Right cardiac atrium (tissue), 5 donors: Measurements from ENCODE around the gene ZNF84. TPM values are rescaled to one million over a fixed set of nuclear protein-coding genes. Genes with fewer than 3 reads are reported as not detected.

ENCODE experiments used
- ATAC-seq, 2 donors: fragments of 200-7000 bp; cut with Tn5 transposase; one replicate each; pipeline versions ENCODE4 v1.8.0 to v1.9.1; 2020; ENCODE audit warnings: moderate library complexity in 2 of 2, mild to moderate bottlenecking in 1 of 2
- DNase-seq, 3 donors: peaks; one replicate each; pipeline ENCODE4 v3.0.0-alpha.2; 2020
- H3K27ac ChIP-seq: one replicate; pipeline ENCODE4 v1.5.1; 2013; ENCODE audit warnings: mild to moderate bottlenecking, low read length, control low read depth, moderate library complexity
- H3K27me3 ChIP-seq: one replicate; pipeline ENCODE4 v1.6.1; 2013; ENCODE audit not compliant: control insufficient read depth, insufficient read depth
- H3K4me1 ChIP-seq: one replicate; pipeline ENCODE4 v1.6.1; 2013; ENCODE audit warnings: low read length; ENCODE audit not compliant: control insufficient read depth, insufficient read depth
- H3K4me3 ChIP-seq: one replicate; pipeline ENCODE4 v1.5.1; 2013; ENCODE audit warnings: low read length, control low read depth
- H3K9me3 ChIP-seq: one replicate; pipeline ENCODE4 v1.6.1; 2013; ENCODE audit warnings: low read length; ENCODE audit not compliant: control insufficient read depth
- WGBS: extraction: QIAGEN DNeasy Blood & Tissue Kit; methylation state at CpG from one replicate; pipeline ENCODE4 v1.1.7; 2013; 5-methylcytosine and 5-hydroxymethylcytosine counted together
- intact Hi-C, 4 donors: fragments of 100-400 bp; cut with DNase I; formaldehyde crosslinking; loops; one replicate each; pipeline versions ENCODE4 v1.11.0 to v1.14.0; 2022 to 2023
- polyA plus RNA-seq: library from polyadenylated mRNA; stranded (reverse); fragments of 200-250 nt; gene quantifications from one replicate; pipeline ENCODE4 v1.2.3, GENCODE V29; 2013
- total RNA-seq, 4 donors: library from RNA; stranded (reverse); fragmentation: NEBNext Ultra II Directional; extraction: Animal tissue kit (Norgen Biotek cat#: 25700); gene quantifications; one replicate each; pipeline ENCODE4 v1.2.1, GENCODE V29; 2021
- donor health status: healthy with polysubstance abuse.
- donor health status: DM: no; HTN: yes; CAD: no.
- donor health status: DM: no; HTN: no; CAD: no.
- donor health status: DM: no; HTN: yes; CAD: no; lungs with severe emphysema.
- donor health status: DM: yes; HTN: yes; CAD: no.

The ZNF84 gene
- total and polyA plus RNA-seq, 5 donors, result 11.1 to 23.8 (median 20.9) TPM

DNA sequence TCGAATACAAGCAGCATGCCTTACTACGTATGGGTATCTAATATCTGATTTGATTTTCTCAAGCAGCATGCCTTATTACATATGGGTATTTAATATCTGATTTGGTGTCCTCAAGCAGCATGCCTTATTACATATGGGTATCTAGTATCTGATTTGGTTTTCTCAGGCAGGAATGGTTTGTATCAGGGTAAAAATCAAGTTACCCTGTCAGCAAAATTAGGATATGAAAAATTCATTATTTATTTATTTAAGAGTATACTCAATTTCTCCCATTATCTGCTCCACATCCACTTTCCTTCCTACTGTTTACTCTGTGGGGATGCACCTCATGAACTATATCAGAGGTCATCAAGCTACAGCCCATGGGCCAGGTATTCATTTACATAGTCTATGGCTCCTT is 70.8 kb downstream of the ZNF84 start:
- Histone ChIP-seq H3K27me3 (no peaks in the 10 kb centered on the region), H3K27ac (no peak overlapping the region), H3K4me3 (peak overlapping the region; percentile 40), H3K4me1 (no peaks in the 10 kb centered on the region), H3K9me3 (peaks cover 14% of the 10 kb centered on the region)
- ATAC-seq, result no peak
- 98% methylated on average over 2 of the region's 2 CpGs for WGBS
- no peak for DNase-seq
- intact Hi-C loops, result loop anchor here in 1 of 4 donors (5.0 kb wide), 1 partner anchor 51 kb away; no protein-coding TSS in a partner anchor

Other genes with a start within 250 kb of the ZNF84 start
- gene GOLGA3, start 208.6 kb upstream of the ZNF84 start, total RNA-seq, result 10 to 100 TPM; 28.0 to 49.8 (median 37.2) TPM
- 14.6 TPM for gene GOLGA3, start 208.6 kb upstream of the ZNF84 start, polyA plus RNA-seq
- 10 to 100 TPM; 15.3 to 27.6 (median 17.5) TPM for gene CHFR, start 149.9 kb upstream of the ZNF84 start, total RNA-seq
- gene CHFR, start 149.9 kb upstream of the ZNF84 start, polyA plus RNA-seq, result 12.5 TPM
- 10 to 100 TPM in 3 of 4 donors, 1 to 10 TPM in 1; 9.7 to 17.4 (median 15.3) TPM for gene ZNF605, start 81.2 kb upstream of the ZNF84 start, total RNA-seq
- 6.5 TPM for gene ZNF605, start 81.2 kb upstream of the ZNF84 start, polyA plus RNA-seq
- gene ZNF26, start 51.1 kb upstream of the ZNF84 start, total RNA-seq, result 1 to 10 TPM; 4.3 to 6.3 (median 5.5) TPM
- gene ZNF26, start 51.1 kb upstream of the ZNF84 start, polyA plus RNA-seq, result 2.3 TPM
- gene ZNF140, start 43.4 kb downstream of the ZNF84 start, total RNA-seq, result 10 to 100 TPM in 2 of 4 donors, 1 to 10 TPM in 2; 8.5 to 10.7 (median 10.0) TPM
- gene ZNF140, start 43.4 kb downstream of the ZNF84 start, polyA plus RNA-seq, result 10.3 TPM
- 1 to 10 TPM; 1.2 to 1.5 (median 1.3) TPM for gene ZNF891, start 92.8 kb downstream of the ZNF84 start, total RNA-seq
- gene ZNF891, start 92.8 kb downstream of the ZNF84 start, polyA plus RNA-seq, result 0.86 TPM
- gene ZNF10, start 93.1 kb downstream of the ZNF84 start, total RNA-seq, result 10 to 100 TPM in 3 of 4 donors, 1 to 10 TPM in 1; 7.7 to 11.4 (median 10.4) TPM
- gene ZNF10, start 93.1 kb downstream of the ZNF84 start, polyA plus RNA-seq, result 7.8 TPM
- 10 to 100 TPM in 3 of 4 donors, 1 to 10 TPM in 1; 9.7 to 13.6 (median 12.5) TPM for gene ZNF268, start 144.0 kb downstream of the ZNF84 start, total RNA-seq
- 2.9 TPM for gene ZNF268, start 144.0 kb downstream of the ZNF84 start, polyA plus RNA-seq
- not detected for gene ANHX, start 198.4 kb downstream of the ZNF84 start, total RNA-seq
- not detected for gene ANHX, start 198.4 kb downstream of the ZNF84 start, polyA plus RNA-seq